Stimulated activated CD4-positive, alpha-beta T cell treated with anti-CD3 and anti-CD28 coated beads, Interleukin-1b, Interleukin-23, amount 100 ng/mL, for 1 hour (primary cell): ENCODE data around the gene RANBP3.
A peak's percentile ranks its signal among the peaks of the same experiment; 100 is the strongest.
"Not testable (repeated sequence)": the region's sequence is repeated elsewhere in the genome, so short reads cannot be mapped to it uniquely, and the experiment has no call there.

Experiments used
- DNase-seq, 2 donors: peaks; one replicate each; pipeline ENCODE4 v3.0.0-alpha.2; 2020; ENCODE audit warnings: low read depth in 2 of 2

The RANBP3 gene

GRCh38 chr19:5967571-5967970 is 10.4 kb downstream of the RANBP3 start:
- DNase-seq, result no peak

DNA sequence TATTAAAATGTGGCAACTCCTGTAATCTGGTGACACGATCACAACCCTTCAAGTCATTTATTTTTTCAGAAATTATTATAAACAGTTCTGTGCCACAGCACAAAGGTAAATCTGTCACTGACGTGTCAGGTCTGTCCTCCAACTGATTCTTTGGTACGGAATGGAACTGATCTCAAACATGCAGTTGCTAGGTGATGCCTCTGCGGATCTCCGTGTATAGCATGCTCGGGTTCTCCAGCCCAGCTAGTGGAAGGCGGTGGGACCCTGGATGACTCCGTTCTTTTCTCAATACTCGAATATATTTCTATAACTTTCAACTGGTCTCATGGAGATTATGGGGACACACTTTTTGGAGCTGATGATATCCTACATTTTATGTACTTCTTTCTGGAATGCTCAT is 11.0 kb downstream of the RANBP3 start:
- no peak for DNase-seq

GRCh38 chr19:5966215-5966614 is 11.7 kb downstream of the RANBP3 start:
- DNase-seq, result no peak

GRCh38 chr19:5964816-5965565 is 12.9 kb downstream of the RANBP3 start:
- DNase-seq, result no peak

- no peak for DNase-seq
These were observed 14.1 kb downstream of the RANBP3 start for GRCh38 chr19:5963855-5964254.

GRCh38 chr19:5963259-5963658 is 14.7 kb downstream of the RANBP3 start:
- DNase-seq, result not testable (repeated sequence)

DNA sequence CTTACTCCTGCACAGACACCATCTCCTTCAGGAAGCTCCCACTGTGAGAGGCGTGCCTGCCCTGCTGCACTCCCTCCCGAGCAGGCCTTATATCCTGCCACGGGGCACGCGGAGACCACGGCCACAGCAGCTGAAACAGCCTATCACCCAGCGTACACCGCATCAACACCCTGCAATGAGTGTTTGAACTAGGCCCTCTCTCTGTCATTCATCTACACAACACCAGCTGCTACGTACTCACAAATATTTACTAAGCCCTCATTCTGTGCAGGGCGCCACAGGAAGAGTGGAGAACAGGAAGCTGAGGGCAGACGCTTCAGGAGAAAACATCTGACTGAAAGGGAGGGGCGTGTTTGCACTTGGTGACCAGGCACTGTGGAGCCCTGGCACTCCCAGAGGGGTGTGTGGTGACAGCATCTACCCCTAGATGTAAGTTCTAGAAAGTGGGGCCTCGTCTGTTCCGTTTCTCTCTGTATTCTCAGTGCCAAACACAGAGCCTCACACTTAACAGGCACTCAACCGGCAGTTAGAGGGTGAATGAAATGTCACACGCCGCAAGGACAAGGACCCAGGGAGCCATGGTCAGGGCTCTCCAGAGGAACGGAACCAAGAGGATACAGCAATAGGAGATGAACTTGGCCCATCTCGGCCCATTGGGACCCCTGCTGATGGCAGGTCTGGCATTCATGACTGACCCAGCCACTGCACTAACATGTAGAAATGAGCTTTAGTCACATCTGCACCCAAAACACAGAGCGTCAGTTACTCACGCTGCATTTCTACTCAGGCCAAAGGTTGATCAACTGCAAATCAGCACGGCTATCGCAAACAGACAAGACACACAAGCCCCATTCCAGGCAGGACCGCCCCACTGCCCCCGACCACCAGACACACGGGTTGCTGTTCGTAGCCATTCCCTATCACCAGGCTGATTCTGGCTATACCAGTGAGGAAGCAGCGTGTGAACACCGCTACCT is 15.7 kb downstream of the RANBP3 start:
- DNase-seq, result peak in 1 of 2 donors; percentile 54

DNA sequence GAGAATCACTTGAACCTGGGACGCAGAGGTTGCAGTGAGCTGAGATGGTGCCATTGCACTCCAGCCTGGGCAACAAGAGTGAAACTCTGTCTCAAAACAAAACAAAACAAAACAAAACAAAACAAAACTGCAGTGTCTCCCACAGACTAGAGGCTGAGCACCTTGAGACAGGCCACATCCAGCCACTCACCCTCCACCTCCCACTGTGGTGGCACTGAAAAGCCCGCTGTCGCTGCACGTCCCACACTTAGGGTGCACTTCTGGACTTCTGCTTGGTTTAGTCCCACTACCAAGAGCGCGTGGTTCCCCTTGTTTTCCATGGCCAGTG is 16.3 kb downstream of the RANBP3 start:
- not testable (repeated sequence) for DNase-seq

GRCh38 chr19:5960005-5961001 is 17.6 kb downstream of the RANBP3 start:
- DNase-seq, result no peak

GRCh38 chr19:5959260-5960004 is 18.5 kb downstream of the RANBP3 start:
- DNase-seq, result no peak

DNA sequence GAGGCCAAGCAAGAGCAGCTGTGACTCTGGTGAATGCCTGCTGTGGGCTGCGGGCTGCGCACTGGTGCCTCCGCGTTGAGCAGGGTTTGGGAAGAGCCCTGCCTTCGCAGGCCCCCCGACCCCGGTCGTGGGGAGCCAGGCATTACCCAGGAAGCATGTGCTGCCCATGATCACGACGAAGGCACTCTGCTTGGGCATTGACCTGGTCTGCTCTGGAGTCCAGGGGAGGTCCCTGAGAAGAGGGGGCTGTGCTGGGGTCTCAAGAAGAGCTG is 19.2 kb downstream of the RANBP3 start:
- DNase-seq, result no peak

DNA sequence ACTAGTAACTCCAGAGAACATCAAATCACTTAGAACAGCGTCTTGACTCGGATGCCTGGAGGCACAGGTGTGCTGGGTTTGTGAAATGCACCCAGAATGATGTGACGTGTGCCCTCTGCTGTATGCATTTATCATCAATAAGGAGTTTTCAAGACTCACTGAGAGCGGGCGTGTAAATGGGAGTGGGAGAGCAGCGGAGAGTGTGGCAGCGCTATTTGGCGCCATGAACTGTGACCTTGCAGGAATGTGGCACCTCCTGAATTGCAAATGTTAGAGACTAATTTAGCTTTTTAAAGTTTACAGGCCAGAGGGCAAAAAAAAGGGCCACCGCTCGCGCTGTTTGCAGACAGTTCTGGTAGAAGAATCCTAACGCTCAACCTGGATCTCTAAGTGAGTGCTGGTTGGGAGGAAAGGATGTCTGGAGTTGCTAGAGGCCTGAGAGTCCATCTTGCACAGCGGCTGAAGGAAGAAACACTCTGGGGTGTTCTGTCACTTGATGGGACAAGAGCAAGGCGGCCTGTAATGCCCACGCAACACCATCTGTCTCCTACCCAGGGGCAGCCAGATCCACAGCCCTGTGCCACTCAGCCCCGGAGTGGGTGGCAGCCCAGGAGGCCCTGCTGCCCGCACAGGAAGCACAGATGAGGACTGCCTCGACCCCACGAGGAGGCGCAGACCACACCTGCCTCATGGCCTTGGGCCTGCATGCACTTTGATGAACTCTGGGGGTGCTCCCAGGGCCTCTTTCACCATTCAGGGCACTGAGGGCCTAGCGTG is 19.7 kb downstream of the RANBP3 start:
- DNase-seq, result no peak

DNA sequence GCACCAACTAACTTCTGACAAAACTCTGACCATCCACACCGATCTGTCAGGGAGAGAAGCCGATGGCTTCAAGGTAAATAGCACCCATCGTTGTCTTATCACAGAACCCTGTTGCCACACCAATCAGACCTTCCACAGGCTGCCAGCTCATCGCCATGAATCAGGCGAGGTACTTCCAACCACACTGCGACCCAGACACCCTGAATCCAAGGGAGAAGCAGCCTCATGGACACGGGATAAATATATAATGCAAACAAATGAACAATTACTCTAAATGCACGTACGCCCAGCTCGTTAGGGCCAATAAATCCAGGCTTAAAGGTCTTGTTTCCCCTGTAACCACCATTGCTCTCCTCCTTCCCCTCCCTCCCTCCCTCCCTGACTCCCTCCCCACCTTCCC is 20.8 kb downstream of the RANBP3 start:
- no peak for DNase-seq

DNA sequence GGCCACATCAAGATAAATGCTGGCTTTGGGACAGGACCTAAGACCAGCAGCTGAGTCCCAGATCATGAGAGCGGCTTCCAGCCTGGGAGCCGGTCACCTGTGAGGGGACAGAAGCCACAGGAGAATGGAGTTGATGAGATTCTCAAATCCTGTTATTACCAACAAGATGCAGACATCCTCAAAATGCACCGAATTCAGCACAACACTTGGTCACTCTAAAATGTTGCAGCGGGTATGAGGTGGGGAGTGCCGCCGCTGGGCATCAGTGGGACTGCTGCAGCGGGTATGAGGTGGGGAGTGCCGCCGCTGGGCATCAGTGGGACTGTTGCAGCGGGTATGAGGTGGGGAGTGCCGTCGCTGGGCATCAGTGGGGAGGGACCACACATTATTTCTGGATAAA is 21.2 kb downstream of the RANBP3 start:
- DNase-seq, result no peak

DNA sequence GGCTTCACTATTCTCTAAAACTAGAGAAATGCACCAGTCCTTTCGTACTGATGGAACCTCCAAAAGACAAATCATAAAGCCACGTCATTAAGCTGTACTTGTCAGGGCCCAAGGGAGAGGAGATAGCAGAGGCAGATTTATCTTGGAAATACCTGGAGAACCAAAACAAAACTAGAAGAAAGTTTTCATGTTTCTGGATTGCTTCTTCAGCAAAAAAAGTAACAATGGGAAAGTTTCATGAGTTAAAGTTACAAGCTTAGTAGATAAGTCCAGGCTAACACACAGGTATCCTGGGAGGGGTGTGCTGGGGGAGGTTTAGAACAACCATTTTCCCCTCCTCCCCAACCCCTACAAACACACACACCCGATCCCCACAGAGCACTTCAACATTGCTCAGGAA is 21.6 kb downstream of the RANBP3 start:
- DNase-seq, result no peak

- no peak for DNase-seq
These were observed 22.4 kb downstream of the RANBP3 start for GRCh38 chr19:5955636-5955935.

- DNase-seq, result no peak
These were observed 23.6 kb downstream of the RANBP3 start for GRCh38 chr19:5954293-5954692.

- no peak for DNase-seq
These were observed 24.2 kb downstream of the RANBP3 start for GRCh38 chr19:5953680-5954213.

DNA sequence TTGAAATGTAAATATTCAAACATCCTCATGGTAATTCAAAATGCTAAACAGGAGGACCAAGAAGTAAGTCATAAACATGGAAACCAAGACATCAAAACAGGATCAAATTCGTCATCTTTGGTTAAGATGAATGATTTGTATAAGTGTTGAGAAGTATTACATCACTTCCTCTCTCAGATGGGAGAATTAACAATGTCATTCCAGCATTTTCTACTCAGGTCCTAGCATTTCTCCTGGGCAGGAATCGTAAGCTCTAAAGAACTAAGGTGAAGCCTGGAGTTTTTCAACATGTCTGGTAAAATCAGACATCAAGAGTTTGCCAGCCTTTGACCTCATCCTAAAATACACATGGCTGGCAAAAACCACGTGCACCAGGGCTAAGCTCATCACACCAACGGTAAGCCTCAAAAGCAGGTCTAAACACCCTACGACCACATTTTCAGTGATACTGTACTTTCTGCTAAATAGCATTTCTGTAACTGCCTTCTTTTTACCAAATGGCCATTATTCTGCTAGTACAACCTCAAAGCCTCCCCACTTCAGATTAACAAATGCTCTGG is 24.8 kb downstream of the RANBP3 start:
- no peak for DNase-seq
